ENCODE measurements around the gene LPIN1. TPM values are rescaled to one million over a fixed set of nuclear protein-coding genes. Genes with fewer than 3 reads are reported as not detected.
A peak's percentile ranks its signal among the peaks of the same experiment; 100 is the strongest.

LPIN1 gene
- total and polyA plus RNA-seq, 2 donors (not counting 1 experiment from before 2014, with no cell fraction given) = 36.3 to 99.1 TPM

- peak overlapping the region in 2 of 5 experiments; percentile 3 to 21 for H3K4me3 ChIP-seq (ENCODE audit: control extremely low read depth in 1 of 5, extremely low read depth in 1 of 5, insufficient read depth in 1 of 5, low read depth in 2 of 5, low read length in 4 of 5)
- intact Hi-C loops (cut with micrococcal nuclease) = no loop called here
- H2AFZ ChIP-seq (ENCODE audit: insufficient read depth, low read depth, low read length, poor library complexity, severe bottlenecking) = no peak overlapping the region
- H3K36me3 ChIP-seq (replicated peaks in 1 of 2; ENCODE audit: control extremely low read depth in 1 of 2, control insufficient read depth in 1 of 2, extremely low read depth in 1 of 2, insufficient read depth in 2 of 2, low read length in 1 of 2) = peaks cover 0 to 8% of the 10 kb centered on the region in 2 experiments
- H3K4me2 ChIP-seq (replicated peaks; ENCODE audit: low read depth, low read length, poor library complexity, severe bottlenecking) = peak overlapping the region; percentile 68
- ATAC-seq (ENCODE audit: low read depth) (no peak), DNase-seq (no peak)
- no peak for TF ChIP-seq EZH2 (IDR thresholded peaks at IDR 0.05; ENCODE audit: borderline replicate concordance, insufficient read depth, low read depth, low read length, poor library complexity, severe bottlenecking)
- TF ChIP-seq CTCF (IDR thresholded peaks at IDR 0.05) = no peak
- no peaks in the 10 kb centered on the region for H4K20me1 ChIP-seq (ENCODE audit: control insufficient read depth, insufficient read depth, low read length, poor library complexity, severe bottlenecking)
- ChIA-PET POLR2A (no interaction called here), CTCF (interaction anchor here (0.9 to 7.3 kb wide), 9 partner anchors 13 to 1176 kb away, joined by 3 to 109 read pairs (median 9); partner anchors contain the start of gene TRIB2)
- WGBS (ENCODE audit: insufficient coverage) = 79% methylated on average over 2 of the region's 7 CpGs
- Mint-ChIP-seq H3K9me3 (ENCODE audit: insufficient read depth) (no peaks in the 10 kb centered on the region), H3K4me1 (peaks cover 61% of the 10 kb centered on the region), H3K27me3 (no peaks in the 10 kb centered on the region), H3K27ac (peak overlapping the region; percentile 78), H3K4me3 (peak overlapping the region; percentile 83)
- peak overlapping the region; percentile 52 for H3K9ac ChIP-seq (ENCODE audit: low read length)
- H3K9me3 ChIP-seq (ENCODE audit: control extremely low read depth in 1 of 3, control insufficient read depth in 2 of 3, insufficient read depth in 1 of 3, low read length in 2 of 3) = peaks cover 0 to 11% (median 11%) of the 10 kb centered on the region in 3 donors
- H3K79me2 ChIP-seq (ENCODE audit: control insufficient read depth, insufficient read depth, low read length) = no peaks in the 10 kb centered on the region
- no peaks in the 10 kb centered on the region for H3K27me3 ChIP-seq (replicated peaks in 1 of 4; ENCODE audit: control extremely low read depth in 1 of 4, control insufficient read depth in 3 of 4, insufficient read depth in 4 of 4, low read length in 3 of 4)
- H3K27ac ChIP-seq (ENCODE audit: low read length in 2 of 2) = peak overlapping the region in 1 of 2 donors; percentile 11
- H3K4me1 ChIP-seq (ENCODE audit: control insufficient read depth in 2 of 2, insufficient read depth in 2 of 2, low read length in 2 of 2) = peaks cover 42 to 63% of the 10 kb centered on the region in 2 donors
These were observed 84.4 kb downstream of the LPIN1 start for GRCh38 chr2:11830708-11831301.

- Histone ChIP-seq H3K27ac (ENCODE audit: low read length in 2 of 2) (no peak overlapping the region), H4K20me1 (ENCODE audit: control insufficient read depth, insufficient read depth, low read length, poor library complexity, severe bottlenecking) (no peaks in the 10 kb centered on the region), H3K36me3 (replicated peaks in 1 of 2; ENCODE audit: control extremely low read depth in 1 of 2, control insufficient read depth in 1 of 2, extremely low read depth in 1 of 2, insufficient read depth in 2 of 2, low read length in 1 of 2) (peaks cover 0 to 7% of the 10 kb centered on the region in 2 experiments), H3K27me3 (replicated peaks in 1 of 4; ENCODE audit: control extremely low read depth in 1 of 4, control insufficient read depth in 3 of 4, insufficient read depth in 4 of 4, low read length in 3 of 4) (no peaks in the 10 kb centered on the region), H3K9me3 (ENCODE audit: control extremely low read depth in 1 of 3, control insufficient read depth in 2 of 3, insufficient read depth in 1 of 3, low read length in 2 of 3) (peaks cover 0 to 11% (median 11%) of the 10 kb centered on the region in 3 donors), H3K79me2 (ENCODE audit: control insufficient read depth, insufficient read depth, low read length) (no peaks in the 10 kb centered on the region), H3K4me1 (ENCODE audit: control insufficient read depth in 2 of 2, insufficient read depth in 2 of 2, low read length in 2 of 2) (peaks cover 42 to 63% of the 10 kb centered on the region in 2 donors), H3K4me2 (replicated peaks; ENCODE audit: low read depth, low read length, poor library complexity, severe bottlenecking) (no peak overlapping the region), H3K4me3 (ENCODE audit: control extremely low read depth in 1 of 5, extremely low read depth in 1 of 5, insufficient read depth in 1 of 5, low read depth in 2 of 5, low read length in 4 of 5) (no peak overlapping the region), H2AFZ (ENCODE audit: insufficient read depth, low read depth, low read length, poor library complexity, severe bottlenecking) (no peak overlapping the region), H3K9ac (ENCODE audit: low read length) (no peak overlapping the region)
- Mint-ChIP-seq H3K27ac (no peak overlapping the region), H3K4me1 (peaks cover 61% of the 10 kb centered on the region), H3K4me3 (peak overlapping the region; percentile 24), H3K27me3 (no peaks in the 10 kb centered on the region), H3K9me3 (ENCODE audit: insufficient read depth) (no peaks in the 10 kb centered on the region)
- DNase-seq (no peak), ATAC-seq (ENCODE audit: low read depth) (no peak)
- intact Hi-C loops (cut with micrococcal nuclease) = no loop called here
- WGBS (ENCODE audit: insufficient coverage) = no CpG with 5 or more reads among the region's 5 CpGs
- ChIA-PET CTCF (interaction anchor here (0.6 to 7.3 kb wide), 8 partner anchors 12 to 1176 kb away, joined by 3 to 109 read pairs (median 4); partner anchors contain the start of gene TRIB2), POLR2A (no interaction called here)
- TF ChIP-seq CTCF (IDR thresholded peaks at IDR 0.05) (no peak), EZH2 (IDR thresholded peaks at IDR 0.05; ENCODE audit: borderline replicate concordance, insufficient read depth, low read depth, low read length, poor library complexity, severe bottlenecking) (no peak)
These were observed 85.0 kb downstream of the LPIN1 start for GRCh38 chr2:11831415-11831814.

All from B cell (primary cell).